ENCODE data around the gene EXOC6.

The EXOC6 gene

DNA sequence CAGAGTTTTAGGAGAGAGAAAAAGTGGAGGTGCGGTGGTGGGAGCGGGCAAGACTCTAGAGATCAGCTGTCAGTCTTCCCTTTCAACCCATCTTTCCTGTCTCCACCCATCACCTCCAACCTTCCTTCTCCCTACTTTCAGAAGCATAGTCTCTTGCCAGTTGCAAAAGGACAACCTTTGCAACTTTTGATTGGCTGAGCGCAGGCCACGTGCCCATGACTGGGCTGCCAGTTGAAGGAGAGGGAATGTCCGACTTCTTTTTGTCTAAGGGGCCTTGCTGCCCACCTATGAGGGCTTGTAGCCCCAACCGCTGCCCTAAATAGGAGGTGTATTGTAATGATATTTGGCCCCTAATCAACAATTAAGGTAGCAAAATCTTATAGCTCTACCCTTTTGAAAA lies 238.0 kb downstream of the EXOC6 start:
- TF ChIP-seq CTCF (IDR thresholded peaks at IDR 0.05; ENCODE audit: low read depth, low read length, poor library complexity, severe bottlenecking) (no peak), EZH2phosphoT487 (IDR thresholded peaks at IDR 0.05; ENCODE audit: borderline replicate concordance, low read length) (no peak)
- Histone ChIP-seq H3K4me1 (ENCODE audit: control insufficient read depth, low read length) (no peaks in the 10 kb centered on the region), H3K4me3 (ENCODE audit: low read length) (no peak overlapping the region), H3K4me2 (ENCODE audit: low read length) (no peak overlapping the region), H3K27me3 (ENCODE audit: control insufficient read depth, low read length) (no peaks in the 10 kb centered on the region; the same call in 1 of the 2 replicates), H3K79me2 (ENCODE audit: control insufficient read depth, low read length) (no peaks in the 10 kb centered on the region), H3K9me2 (replicated peaks; ENCODE audit: control insufficient read depth, low read length) (no peaks in the 10 kb centered on the region), H3K36me3 (ENCODE audit: control insufficient read depth, low read length) (no peaks in the 10 kb centered on the region), H4K20me1 (ENCODE audit: control insufficient read depth, insufficient read depth, low read depth, low read length) (no peaks in the 10 kb centered on the region), H3F3A (ENCODE audit: control insufficient read depth, insufficient read depth) (no peaks in the 10 kb centered on the region), H3K9me3 (ENCODE audit: control insufficient read depth, insufficient read depth, low read length) (no peaks in the 10 kb centered on the region), H3K27ac (ENCODE audit: low read depth, low read length) (no peak overlapping the region)

DNA sequence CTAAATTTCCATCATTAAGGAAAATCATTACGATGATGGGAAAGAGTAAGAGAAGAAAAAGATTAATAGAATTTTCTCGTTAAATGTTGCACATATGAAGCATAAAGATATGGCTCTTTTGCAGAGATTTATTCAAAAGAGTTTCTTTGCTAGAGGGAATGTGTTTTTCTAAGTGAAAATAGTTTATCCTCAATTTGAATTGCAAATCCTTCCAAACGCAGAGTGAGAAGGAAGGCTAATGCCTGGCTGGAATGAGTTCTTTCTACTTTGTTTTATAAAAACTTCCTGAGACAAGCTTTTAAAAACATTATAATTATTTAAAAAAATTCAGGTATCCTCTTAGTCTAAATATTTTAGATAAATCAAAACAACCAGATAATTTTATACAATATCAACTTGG lies 239.5 kb downstream of the EXOC6 start:
- Histone ChIP-seq H3K4me3 (ENCODE audit: low read length) (no peak overlapping the region), H3K4me2 (ENCODE audit: low read length) (no peak overlapping the region), H4K20me1 (ENCODE audit: control insufficient read depth, insufficient read depth, low read depth, low read length) (no peaks in the 10 kb centered on the region), H3F3A (ENCODE audit: control insufficient read depth, insufficient read depth) (no peaks in the 10 kb centered on the region), H3K27me3 (ENCODE audit: control insufficient read depth, low read length) (no peaks in the 10 kb centered on the region; the same call in 1 of the 2 replicates), H3K9me3 (ENCODE audit: control insufficient read depth, insufficient read depth, low read length) (no peaks in the 10 kb centered on the region), H3K36me3 (ENCODE audit: control insufficient read depth, low read length) (no peaks in the 10 kb centered on the region), H3K4me1 (ENCODE audit: control insufficient read depth, low read length) (no peaks in the 10 kb centered on the region), H3K9me2 (replicated peaks; ENCODE audit: control insufficient read depth, low read length) (no peaks in the 10 kb centered on the region), H3K27ac (ENCODE audit: low read depth, low read length) (no peak overlapping the region), H3K79me2 (ENCODE audit: control insufficient read depth, low read length) (no peaks in the 10 kb centered on the region)
- no peak for TF ChIP-seq CTCF (IDR thresholded peaks at IDR 0.05; ENCODE audit: low read depth, low read length, poor library complexity, severe bottlenecking)
- no peak for TF ChIP-seq EZH2phosphoT487 (IDR thresholded peaks at IDR 0.05; ENCODE audit: borderline replicate concordance, low read length)

GRCh38 chr10:93088466-93088865 lies 240.1 kb downstream of the EXOC6 start:
- H3K4me2 ChIP-seq (ENCODE audit: low read length), result no peak overlapping the region
- H3K27ac ChIP-seq (ENCODE audit: low read depth, low read length), result no peak overlapping the region
- no peaks in the 10 kb centered on the region for H3K4me1 ChIP-seq (ENCODE audit: control insufficient read depth, low read length)
- H4K20me1 ChIP-seq (ENCODE audit: control insufficient read depth, insufficient read depth, low read depth, low read length), result no peaks in the 10 kb centered on the region
- no peaks in the 10 kb centered on the region for H3K36me3 ChIP-seq (ENCODE audit: control insufficient read depth, low read length)
- no peaks in the 10 kb centered on the region for H3K79me2 ChIP-seq (ENCODE audit: control insufficient read depth, low read length)
- no peaks in the 10 kb centered on the region for H3K9me2 ChIP-seq (replicated peaks; ENCODE audit: control insufficient read depth, low read length)
- TF ChIP-seq CTCF (IDR thresholded peaks at IDR 0.05; ENCODE audit: low read depth, low read length, poor library complexity, severe bottlenecking) (no peak), EZH2phosphoT487 (IDR thresholded peaks at IDR 0.05; ENCODE audit: borderline replicate concordance, low read length) (no peak)
- H3K27me3 ChIP-seq (ENCODE audit: control insufficient read depth, low read length), result no peaks in the 10 kb centered on the region; the same call in 1 of the 2 replicates
- no peaks in the 10 kb centered on the region for H3K9me3 ChIP-seq (ENCODE audit: control insufficient read depth, insufficient read depth, low read length)
- no peak overlapping the region for H3K4me3 ChIP-seq (ENCODE audit: low read length)
- no peaks in the 10 kb centered on the region for H3F3A ChIP-seq (ENCODE audit: control insufficient read depth, insufficient read depth)

Measured in DOHH2 (cell line).